GM18870 (cell line): ENCODE measurements around the gene SLC13A2.
A peak's percentile ranks its signal among the peaks of the same experiment; 100 is the strongest.

Experiments
- ATAC-seq: cut with Tn5 transposase; IDR thresholded peaks from one replicate; pipeline ENCODE4 v1.9.1; 2021; ENCODE audit warnings: moderate library complexity; ENCODE audit not compliant: unreplicated experiment

Gene SLC13A2

DNA sequence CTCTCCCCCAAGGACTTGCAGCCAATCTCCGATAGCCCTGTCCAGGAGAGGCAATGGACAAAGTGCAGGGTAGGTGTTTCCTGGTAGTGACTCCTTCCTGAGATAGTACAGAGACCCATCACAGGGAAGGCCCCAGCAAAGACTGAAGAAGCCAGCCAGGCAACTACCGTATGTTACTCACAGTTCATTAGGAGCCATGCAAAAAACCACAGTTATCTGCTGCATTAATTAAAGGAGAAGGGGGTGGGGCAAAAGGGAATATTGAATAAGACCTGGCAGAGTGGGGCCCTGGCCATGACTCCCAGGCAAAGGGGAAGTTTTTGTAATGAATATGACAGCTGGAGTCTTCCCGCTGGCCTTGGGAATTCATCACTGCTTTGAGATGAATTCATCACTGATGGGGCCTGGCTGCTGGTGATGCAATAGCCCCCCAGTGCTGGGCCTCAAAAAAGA, 2.5 kb upstream of the SLC13A2 start:
- ATAC-seq, result no peak

DNA sequence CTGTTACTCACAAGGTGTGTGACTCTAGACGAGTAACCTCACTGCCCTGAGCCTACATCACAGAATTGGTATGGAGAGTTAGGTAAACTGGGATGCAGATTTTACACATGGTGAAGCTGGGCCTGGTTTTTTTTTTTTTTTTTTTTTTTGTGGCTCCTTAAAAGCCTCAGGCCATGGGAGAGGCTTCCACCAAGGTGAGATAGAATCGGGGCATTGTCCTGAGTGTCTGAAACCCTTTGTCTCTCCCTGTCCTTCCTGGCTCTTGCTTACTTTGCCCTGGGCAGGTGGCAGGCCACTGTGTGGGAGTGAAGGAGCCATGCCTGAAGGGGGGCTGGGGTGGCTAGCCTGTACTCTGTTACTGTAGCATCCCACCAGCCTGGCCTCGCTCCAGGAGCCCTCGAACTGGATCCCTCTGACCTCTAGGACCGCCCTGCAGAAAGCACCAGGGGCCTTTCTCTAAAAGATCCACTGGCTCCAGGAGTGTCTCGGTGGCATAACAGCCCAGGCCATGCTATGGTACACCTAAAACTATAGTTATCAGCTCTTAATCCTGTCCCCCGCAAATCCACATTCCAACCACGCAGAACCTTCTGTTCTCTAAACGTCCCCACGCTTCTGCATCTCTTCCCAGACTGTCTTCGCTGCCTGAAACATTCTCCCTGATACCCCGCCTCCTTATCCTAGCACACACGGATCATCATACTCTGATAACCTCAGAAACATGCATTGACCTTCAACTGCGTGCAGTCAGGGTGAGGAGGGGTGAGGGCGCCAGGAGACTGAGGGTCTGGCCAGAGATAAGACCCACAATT, 1.7 kb upstream of the SLC13A2 start:
- ATAC-seq, result no peak

DNA sequence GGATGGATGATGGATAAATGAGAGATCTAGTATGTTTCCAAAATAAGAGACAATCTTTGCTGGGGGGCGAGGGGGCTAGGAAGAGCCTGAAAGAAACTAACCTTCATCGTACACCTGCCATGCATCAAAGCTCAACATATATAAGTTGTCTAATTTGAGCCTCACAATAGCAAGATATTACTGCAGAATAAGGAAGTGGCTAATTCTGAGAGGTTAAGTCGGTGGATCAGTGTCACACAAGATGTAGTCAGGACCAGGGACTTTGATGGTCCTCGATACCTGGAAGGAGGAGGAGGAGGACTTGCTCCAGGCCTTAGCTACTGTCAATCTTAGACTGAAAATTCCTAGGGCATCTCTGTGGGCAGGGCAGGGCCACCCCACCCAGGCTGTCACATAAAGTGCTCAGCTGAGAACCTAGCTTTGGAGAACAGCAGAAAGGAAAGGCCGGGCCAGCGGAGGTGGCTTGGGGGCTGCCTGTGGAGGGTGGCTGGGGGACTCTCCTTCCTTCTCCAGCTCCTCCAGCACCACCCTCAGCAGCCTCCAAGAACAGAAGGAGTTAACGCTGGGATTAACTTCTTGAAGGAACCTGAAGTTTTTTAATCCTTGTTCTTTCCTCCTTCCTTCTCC, 460 bp upstream of the SLC13A2 start:
- ATAC-seq, result no peak

DNA sequence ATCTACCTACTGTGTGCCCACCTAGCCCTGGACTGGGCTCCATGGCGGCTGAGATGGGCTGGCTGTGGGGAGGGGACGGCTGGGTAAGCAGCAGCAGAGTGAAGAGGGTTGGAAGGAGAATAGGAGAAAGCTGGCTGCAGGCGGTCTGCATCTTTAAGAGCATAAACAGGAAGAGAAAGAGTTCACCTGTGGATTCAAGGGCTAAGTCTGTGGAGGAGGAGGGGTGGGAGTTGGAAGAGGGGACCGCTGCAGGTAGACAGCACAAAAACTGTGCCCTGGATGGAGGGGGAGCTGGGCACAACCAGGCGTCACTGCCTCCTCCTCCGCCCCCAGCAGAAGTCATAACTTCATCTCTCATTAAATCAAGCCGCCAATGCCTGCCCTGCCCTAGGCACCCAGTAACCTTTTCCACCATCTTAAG, 677 bp downstream of the SLC13A2 start:
- no peak for ATAC-seq

DNA sequence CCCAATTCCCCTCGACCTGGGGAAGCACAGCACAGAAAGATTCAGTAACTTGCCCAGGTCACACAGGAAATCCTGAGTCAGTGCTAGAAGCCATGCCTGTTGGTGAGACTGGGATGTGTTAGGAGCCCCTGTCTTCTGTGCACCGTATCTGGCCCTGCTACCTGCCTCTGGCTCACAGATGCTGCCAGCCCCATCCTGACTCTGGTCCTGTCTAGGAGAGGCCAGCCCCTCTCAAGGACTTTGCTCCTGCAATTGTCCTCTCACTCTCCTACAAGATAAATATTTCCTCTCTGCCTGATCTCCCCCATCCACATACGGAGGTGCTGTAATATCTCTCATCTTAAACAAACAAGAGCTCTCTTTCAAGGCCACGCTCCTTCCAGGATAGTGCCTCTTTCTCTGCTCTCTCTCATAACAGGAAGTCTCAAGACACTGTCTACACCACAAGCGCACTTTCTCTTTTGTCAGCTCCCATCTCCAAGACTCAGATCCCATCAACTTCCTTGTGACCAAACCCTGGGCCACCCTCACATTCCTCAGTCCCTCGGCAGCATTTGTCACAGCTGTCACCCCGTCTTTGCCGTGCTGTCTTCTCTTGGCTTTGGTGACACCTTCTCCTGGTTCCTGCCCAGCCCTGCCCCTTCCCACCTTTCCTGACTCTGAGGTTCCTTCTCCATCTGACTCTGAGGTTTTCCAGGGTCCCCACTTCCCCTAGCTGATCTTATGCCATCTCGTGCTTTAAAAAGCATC, 1.9 kb downstream of the SLC13A2 start:
- no peak for ATAC-seq

DNA sequence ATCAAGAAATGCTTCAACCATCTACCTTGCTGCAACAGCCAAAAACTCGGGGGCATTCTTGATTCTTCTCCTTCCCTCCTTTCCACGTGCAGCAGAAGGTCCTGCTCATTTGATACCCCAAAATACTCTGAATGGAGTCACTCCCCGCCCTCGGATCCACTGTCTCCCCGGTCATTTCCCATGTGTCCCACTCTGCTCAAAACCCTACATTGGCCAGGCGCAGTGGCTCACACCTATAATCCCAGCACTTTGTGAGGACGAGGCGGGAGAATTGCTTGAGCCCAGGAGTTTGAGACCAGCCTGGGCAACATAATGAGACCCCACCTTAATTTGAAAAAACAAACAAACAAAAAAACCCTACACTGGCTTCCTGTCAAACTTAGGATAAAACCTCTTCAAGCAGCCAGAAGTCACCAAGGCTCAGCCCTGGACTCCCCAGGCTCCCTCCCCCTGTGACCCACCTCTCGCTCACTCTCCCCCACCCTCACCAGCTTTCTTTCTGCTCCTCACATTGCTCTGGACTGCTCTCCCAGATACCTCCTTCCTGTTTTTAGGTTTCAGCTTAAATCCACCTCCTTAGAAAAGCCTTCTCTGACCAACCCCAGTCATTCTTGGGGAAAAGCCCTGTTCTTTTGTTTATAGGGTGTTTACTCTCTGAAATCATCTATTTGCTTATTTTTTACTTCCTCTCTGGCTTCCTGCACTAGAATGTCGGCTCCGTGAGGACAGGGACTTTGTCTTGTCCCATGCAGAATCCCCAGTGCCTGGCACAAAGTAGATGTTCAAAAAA, 2.8 kb downstream of the SLC13A2 start:
- ATAC-seq, result no peak

DNA sequence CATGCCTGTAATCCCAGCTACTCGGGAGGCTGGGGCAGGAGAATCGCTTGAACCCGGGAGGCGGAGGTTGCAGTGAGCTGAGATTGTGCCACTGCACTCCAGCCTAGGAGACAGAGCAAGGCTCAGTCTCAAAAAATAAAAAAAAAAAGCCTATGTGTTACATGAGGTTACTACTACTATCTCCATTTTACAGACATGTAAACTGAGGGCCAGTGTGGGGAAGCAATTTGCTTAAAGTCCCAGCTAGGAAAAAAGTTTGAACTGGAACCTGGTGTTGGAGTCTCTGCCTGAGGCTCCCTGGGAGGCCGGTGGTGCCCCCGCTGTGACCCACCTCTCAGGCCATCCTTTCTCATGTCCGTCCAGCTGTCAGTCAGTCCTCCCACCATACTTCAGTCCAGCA, 4.5 kb downstream of the SLC13A2 start:
- ATAC-seq, result no peak

DNA sequence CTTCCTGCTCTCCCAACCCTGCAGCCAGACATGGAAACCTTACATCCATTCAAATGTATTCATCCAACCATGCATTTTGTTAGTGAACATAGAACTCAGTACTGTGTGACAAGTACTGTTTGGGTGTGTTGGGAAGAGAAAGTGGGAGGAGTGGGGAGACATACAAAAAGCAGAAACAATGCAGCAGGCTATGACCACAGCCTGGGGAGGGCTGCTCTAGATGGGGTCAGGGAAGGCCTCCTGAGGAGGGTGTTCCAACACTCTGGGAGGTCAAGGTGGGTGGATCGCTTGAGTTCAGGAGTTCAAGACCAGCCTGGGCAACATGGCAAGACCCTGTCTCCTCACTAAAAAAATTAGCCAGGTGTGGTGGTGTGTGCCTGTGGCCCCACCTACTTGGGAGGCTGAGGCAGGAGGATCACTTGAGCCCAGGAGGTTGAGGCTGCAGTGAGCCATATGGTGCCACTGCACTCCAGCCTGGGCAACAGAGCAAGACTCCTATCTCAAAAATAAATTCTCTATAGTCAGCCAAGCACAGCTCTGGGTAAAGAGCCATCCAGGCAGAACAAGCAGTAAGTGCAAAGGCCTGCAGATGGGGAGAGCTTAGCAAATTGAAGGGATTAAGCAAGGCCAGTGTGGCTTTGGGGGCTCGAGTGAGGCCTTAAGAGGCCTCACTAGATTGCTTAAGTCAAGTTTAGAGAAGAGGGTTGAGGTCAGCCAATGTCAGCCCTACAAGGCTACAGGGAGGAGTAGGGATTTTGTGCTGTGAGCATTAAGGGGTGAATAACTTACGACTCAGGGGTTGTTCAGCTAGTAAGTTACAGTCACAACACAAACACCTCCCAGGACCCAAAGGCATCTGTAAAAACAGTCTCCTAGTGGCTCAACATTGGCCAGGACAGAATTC, 5.5 kb downstream of the SLC13A2 start:
- ATAC-seq, result no peak

DNA sequence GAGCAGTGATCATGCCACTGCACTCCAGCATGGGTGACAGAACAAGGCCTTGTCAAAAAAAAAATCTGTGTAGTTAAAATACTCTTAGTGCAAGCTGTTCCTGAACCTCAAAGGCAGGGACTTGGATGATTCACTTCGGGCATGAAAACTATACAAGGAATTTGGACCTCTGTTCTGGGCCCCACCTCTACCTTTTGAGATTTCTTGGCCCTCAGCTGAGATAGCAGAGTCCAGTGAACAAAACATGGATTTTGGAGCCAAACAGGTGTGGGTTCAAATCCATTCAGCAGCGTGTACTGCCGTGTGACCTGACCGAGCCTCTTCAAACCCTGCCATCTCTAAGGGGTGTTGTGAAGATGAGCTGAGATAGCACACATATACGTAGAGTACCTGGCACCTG, 6.8 kb downstream of the SLC13A2 start:
- no peak for ATAC-seq

DNA sequence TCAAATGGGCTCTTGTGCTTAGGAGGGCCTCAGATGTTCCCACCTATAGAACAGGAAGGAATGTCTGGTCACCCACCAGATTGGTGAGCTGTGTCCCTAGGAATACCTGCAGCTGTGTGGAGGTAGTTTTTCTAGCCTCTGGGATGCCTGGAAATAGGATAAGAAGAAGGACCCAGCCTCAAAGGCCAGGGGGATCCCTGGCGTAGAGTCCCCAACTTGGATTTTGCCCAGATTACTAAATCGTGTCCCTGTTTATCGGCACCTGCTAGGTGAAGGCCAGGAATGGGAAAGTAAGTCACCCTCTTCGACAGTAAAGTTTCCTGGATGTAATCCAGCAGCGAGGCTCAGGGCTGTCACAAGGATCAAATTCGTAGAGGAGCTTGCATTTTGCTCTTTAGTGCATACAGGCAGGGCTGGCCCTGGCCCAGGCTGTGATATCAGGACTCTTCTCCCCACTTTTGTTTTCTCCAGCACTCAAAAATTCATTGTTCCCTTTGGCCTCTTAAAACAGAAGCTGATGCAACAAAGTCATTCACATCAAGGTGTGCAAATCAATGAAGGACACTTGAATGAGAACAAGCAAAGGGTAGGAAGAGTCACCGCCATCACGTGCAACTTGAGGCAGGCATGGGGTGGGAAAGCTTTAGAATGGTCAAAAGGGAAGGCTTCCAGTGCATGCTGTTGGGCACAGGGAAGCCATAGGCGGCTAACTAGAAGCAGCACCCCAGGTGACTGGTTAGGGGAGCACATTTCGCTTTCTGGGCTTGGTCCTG, 7.5 kb downstream of the SLC13A2 start:
- ATAC-seq, result no peak

DNA sequence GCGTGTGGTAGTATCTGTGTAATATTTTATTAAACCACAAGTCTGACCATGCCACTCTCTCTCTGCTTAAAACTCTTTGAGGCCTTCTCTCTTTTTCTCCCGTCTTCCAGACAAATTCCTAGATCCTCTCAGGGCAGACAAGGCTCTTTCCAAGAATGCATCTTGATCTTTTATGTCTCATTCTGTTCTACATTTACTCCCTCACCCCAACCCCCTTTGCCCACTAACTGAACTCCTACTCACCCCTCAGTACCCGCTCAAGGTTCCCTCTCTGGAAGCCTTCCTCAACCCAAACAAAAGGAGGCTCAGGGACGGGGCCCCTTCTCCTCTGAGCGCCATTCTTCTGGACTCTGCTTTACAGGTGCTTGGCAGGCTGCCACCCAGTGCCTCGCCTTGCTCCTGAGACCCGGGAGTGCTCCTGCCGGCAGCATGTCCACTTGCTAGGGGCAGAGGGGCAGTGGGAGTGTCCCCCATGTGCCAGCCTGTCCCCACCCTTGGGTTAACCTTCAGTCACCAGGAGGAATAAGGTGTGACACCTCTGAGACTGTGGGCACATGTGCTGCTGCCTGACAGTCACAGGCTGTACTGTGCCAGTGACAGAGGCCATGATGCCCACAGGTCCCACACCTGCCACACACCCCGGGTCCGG, 9.2 kb downstream of the SLC13A2 start:
- ATAC-seq, result no peak

DNA sequence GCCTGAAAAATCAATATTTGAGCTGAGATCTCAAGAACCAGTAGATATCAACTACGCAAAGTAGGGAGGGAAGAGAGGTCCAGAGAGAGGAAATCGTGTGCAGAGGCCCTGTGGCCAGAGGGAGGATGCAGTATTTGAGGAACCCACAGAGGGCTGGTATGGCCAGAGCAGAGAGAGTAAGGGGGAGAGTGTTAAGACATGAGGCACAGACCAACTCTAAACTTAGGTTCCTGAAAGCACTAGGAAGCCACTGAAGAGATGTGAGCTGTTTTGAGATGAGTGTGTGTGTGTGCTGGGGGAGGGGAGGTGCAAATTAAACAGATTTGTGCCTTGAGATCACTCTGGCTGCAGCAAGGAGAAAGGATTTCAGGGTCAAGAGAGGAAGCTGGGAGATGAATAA, 10.9 kb downstream of the SLC13A2 start:
- peak; percentile 80 for ATAC-seq

DNA sequence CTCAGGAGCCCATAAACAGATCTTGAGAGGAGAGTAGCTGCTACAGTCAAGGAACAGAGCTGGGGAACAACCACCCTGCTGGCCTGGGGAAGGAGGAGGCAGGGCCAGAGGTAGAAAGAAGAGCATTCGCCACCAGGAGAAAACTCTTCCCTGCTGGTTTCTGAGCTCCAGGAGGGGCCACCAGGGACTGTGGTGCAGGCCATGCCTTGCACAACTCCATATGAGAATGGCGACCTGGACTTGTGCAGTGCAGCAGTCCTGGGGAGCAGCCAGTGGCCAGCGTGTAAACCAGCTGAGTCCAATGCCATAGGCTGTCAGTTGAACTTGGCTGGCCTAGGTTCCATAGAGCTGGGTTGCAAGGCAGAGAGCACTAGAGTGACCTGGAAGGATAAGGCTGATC, 11.6 kb downstream of the SLC13A2 start:
- ATAC-seq, result no peak

DNA sequence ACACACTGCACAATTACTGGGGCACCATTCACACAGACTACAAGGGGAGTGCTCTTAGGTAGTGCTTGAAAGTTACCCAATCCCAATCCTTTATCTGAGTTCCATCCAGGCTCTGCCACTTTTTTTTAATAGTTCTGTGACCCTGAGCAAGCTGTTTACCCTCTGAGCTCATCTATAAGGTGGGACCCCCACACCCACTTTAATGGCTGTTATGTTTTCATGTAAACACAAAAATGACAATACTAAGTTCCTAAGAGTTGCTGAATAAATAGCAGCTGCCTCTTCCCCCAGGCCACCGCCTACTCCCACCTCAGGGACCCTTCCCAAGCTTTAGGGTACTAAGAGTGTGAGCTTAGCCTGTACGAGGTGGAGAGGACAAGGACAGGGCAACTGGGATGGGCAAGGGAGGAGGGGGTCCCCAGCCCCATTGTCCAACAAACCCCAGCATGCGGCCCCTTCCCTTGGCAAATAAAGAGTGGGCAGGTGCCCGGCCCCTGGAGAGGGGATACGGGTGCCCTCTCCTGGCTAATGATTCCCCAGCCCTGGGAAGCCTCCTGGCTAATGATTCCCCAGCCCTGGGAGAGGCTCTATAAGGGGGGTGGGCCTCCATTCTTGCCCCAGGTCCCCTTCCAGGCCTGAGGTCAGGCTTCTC, 14.6 kb downstream of the SLC13A2 start:
- ATAC-seq, result no peak

DNA sequence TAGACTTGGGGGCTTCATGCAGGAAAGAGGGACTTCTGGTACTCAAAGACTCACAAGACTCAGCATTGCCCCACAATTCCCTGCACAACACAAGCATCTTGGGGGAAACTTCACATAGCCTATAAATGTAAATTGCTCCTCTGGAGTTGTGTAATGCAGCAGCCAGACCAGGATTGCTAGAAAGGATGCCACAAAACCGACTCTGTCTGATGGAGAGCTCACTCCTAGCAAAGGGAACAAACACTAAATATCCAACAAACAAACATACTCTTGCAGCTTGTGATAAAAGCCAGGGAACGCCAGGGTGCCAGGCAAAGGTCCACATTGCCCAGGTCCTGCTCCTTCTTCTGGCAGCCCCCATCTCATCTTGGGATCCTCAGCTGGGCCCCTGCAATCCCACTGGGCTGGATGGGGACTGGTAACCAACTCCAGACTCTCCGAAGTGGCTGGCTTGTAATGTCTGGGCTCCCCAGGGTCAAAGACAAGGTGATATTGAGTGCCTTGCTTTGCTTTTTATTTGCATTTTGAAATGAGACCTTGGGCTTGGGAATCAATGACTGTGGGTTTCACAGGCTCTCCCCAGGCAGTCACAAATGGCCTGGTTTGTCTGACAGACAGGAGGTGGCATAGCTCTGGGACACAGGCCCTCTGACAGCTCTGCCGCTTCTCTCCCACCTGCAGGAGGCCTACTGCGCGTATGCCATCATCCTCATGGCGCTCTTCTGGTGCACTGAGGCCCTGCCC, 15.3 kb downstream of the SLC13A2 start:
- no peak for ATAC-seq

DNA sequence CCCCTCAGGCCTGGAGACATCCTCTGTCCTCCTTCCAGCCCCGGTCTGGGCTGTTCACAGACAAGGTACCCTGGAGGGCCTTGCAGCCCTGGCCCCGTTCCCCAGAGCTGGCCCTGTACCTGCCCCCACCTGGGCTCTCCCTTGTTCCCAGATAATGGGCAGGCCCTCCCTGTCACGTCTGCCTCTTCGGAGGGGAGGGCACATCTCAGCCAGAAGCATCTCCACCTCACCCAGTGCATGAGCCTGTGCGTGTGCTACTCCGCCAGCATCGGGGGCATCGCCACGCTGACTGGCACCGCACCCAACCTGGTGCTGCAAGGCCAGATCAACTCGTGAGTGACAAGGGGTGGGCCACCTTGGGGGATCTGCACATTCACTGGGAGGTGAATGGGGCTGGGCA, 17.8 kb downstream of the SLC13A2 start:
- no peak for ATAC-seq

DNA sequence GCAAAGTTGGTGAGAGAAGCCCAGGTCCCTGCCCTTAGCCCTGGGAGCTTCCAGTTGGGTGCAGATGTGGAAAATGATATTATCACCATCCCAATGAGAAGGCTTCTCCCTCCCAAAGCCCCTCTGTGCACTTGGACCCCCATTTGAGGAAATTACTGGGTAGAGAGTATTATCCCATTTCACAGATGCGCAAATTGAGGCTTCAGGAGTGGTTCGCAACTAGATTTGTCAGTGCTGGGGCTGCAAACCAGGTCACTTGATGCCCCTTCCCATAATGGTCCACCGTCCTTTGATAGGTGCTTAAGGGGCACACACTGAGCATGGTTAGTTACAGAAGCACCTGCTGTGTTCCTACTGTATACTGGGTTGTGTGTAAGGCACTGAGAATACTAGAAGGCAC, 18.4 kb downstream of the SLC13A2 start:
- no peak for ATAC-seq
